Stomach (tissue), 4 donors: ENCODE results near the gene ETFA.

ENCODE experiments used
- EP300 ChIP-seq: sonication (generic); formaldehyde crosslinking; IDR thresholded peaks from one replicate; pipeline ENCODE4 v1.6.1; 2017; ENCODE audit warnings: antibody characterized with exemption
- POLR2A ChIP-seq, 4 donors: fragments of 450-650 bp; IDR thresholded peaks; one replicate each; pipeline ENCODE4 v1.6.1; 2016; ENCODE audit warnings: antibody characterized with exemption in 4 of 4, control low read depth in 2 of 4, mild to moderate bottlenecking in 1 of 4, moderate library complexity in 1 of 4
- POLR2AphosphoS5 ChIP-seq, 3 donors: sonication (generic); formaldehyde crosslinking; IDR thresholded peaks; one replicate each; pipeline ENCODE4 v1.6.1; 2016; ENCODE audit warnings: antibody characterized with exemption in 3 of 3
- TF ChIP-seq, protein P1 (sequence below), 7 experiments: fragments of 450-650 bp in 4 of 7; fragments of 200-600 bp in 3 of 7; sonication (generic) in 3 of 7; IDR thresholded peaks; one replicate each; pipeline ENCODE4 v1.5.1; 2016 to 2019; ENCODE audit warnings: antibody characterized with exemption in 7 of 7, control low read depth in 2 of 7, mild to moderate bottlenecking in 1 of 7

DNA sequence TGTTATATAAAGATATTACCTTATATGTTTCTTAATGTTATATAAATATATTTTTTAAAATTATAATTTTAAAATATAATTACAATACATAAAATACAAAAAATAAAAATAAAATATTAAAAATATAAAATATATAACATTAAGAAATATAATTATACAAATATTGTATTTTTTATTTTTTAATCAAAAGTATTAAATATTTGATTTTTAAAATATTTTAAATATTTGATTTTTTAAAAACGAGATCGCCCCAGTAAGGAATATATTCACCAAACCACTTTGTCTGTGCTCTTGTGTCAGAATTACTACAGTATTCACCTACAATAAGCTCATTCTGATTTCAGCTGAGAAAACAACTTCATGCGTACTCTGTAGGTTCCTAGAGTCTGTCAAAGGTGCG is 89.1 kb downstream of the ETFA start:
- TF ChIP-seq, protein P1, sequence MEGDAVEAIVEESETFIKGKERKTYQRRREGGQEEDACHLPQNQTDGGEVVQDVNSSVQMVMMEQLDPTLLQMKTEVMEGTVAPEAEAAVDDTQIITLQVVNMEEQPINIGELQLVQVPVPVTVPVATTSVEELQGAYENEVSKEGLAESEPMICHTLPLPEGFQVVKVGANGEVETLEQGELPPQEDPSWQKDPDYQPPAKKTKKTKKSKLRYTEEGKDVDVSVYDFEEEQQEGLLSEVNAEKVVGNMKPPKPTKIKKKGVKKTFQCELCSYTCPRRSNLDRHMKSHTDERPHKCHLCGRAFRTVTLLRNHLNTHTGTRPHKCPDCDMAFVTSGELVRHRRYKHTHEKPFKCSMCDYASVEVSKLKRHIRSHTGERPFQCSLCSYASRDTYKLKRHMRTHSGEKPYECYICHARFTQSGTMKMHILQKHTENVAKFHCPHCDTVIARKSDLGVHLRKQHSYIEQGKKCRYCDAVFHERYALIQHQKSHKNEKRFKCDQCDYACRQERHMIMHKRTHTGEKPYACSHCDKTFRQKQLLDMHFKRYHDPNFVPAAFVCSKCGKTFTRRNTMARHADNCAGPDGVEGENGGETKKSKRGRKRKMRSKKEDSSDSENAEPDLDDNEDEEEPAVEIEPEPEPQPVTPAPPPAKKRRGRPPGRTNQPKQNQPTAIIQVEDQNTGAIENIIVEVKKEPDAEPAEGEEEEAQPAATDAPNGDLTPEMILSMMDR (IDR thresholded peaks at IDR 0.05): no peak
- TF ChIP-seq POLR2A (IDR thresholded peaks at IDR 0.05) (no peak), POLR2AphosphoS5 (IDR thresholded peaks at IDR 0.05) (no peak), EP300 (no peak)
